GM12878 (cell line): ENCODE data around the gene FZD10.

Experiments used
- BHLHE40 ChIP-seq, 2 experiments: fragments of 450-650 bp in 1 of 2; IDR thresholded peaks; 2 replicates each; pipeline ENCODE4 v1.6.1; 2011 to 2017; ENCODE audit warnings: low read depth in 2 of 2, borderline replicate concordance in 1 of 2, improper control_type of control experiment in 1 of 2, low read length in 1 of 2, mild to moderate bottlenecking in 1 of 2
- CTCF ChIP-seq, 3 experiments: IDR thresholded peaks in 2 of 3; conservative IDR thresholded peaks in 1 of 3; 2 replicates each; pipeline ENCODE4 v1.5.1; 2011; ENCODE audit warnings: low read depth in 3 of 3, low read length in 3 of 3, mild to moderate bottlenecking in 3 of 3, control low read depth in 2 of 3, moderate library complexity in 2 of 3, inconsistent platforms in 1 of 3, mixed read lengths in 1 of 3; ENCODE audit not compliant: control insufficient read depth in 2 of 3, insufficient read depth in 1 of 3; ENCODE audit errors: extremely low read depth in 1 of 3
- EGR1 ChIP-seq, 2 experiments: IDR thresholded peaks; 1 replicate in 1 of 2; 2 replicates in 1 of 2; pipeline ENCODE4 v1.6.1; 2011 to 2012; ENCODE audit warnings: low read depth in 2 of 2, low read length in 2 of 2, borderline replicate concordance in 1 of 2, mild to moderate bottlenecking in 1 of 2, moderate library complexity in 1 of 2
- MAX ChIP-seq: IDR thresholded peaks from 2 replicates; pipeline ENCODE4 v1.6.1; 2012; ENCODE audit warnings: low read depth, low read length, improper control_type of control experiment
- POLR2AphosphoS5 ChIP-seq: IDR thresholded peaks from 2 replicates; pipeline ENCODE4 v1.6.1; 2011; ENCODE audit warnings: mild to moderate bottlenecking, low read length, inconsistent platforms
- SIX5 ChIP-seq: IDR thresholded peaks from 2 replicates; pipeline ENCODE4 v1.6.1; 2011; ENCODE audit warnings: mild to moderate bottlenecking, low read depth, low read length, moderate library complexity; ENCODE audit not compliant: severe bottlenecking
- STAT3 ChIP-seq: IDR thresholded peaks from 2 replicates; pipeline ENCODE4 v1.6.1; 2011; ENCODE audit warnings: low read depth, low read length, improper control_type of control experiment
- TAF1 ChIP-seq: IDR thresholded peaks from 2 replicates; pipeline ENCODE4 v1.6.1; 2011; ENCODE audit warnings: mild to moderate bottlenecking, low read depth, low read length, borderline replicate concordance
- TCF12 ChIP-seq: IDR thresholded peaks from 2 replicates; pipeline ENCODE4 v1.6.1; 2011; ENCODE audit warnings: low read depth, mild to moderate bottlenecking, low read length

GRCh38 chr12:130158754-130159059, 3.6 kb upstream of the FZD10 start:
- TF ChIP-seq EGR1 (IDR thresholded peaks at IDR 0.05; ENCODE audit: borderline replicate concordance in 1 of 2, low read depth in 2 of 2, low read length in 2 of 2) (no peak), TCF12 (no peak), BHLHE40 (IDR thresholded peaks at IDR 0.05; ENCODE audit: borderline replicate concordance in 1 of 2, low read depth in 2 of 2, low read length in 1 of 2) (no peak), STAT3 (no peak), SIX5 (no peak), MAX (no peak), POLR2AphosphoS5 (no peak), TAF1 (no peak), CTCF (IDR thresholded peaks at IDR 0.05 in 2 of 3, conservative IDR thresholded peaks at IDR 0.05 in 1 of 3; ENCODE audit: control insufficient read depth in 2 of 3, extremely low read depth in 1 of 3, insufficient read depth in 1 of 3, low read depth in 3 of 3, low read length in 3 of 3) (no peak)
